ENCODE measurements around the gene HLCS. TPM values are rescaled to one million over a fixed set of nuclear protein-coding genes. Genes with fewer than 3 reads are reported as not detected.

HLCS gene
- total and polyA plus RNA-seq, 10 of the 15 experiments (the other 5 are each of a cell fraction or from before 2014, with no cell fraction given), result 1.5 to 12.7 (median 9.6) TPM

GRCh38 chr21:36927719-36928117 lies 38.8 kb downstream of the HLCS start:
- no peaks in the 10 kb centered on the region for H3K27me3 ChIP-seq (replicated peaks in 1 of 2; ENCODE audit: control insufficient read depth in 2 of 2, insufficient read depth in 2 of 2, low read length in 1 of 2)
- 11% methylated on average over 4 of the region's 4 CpGs for WGBS (ENCODE audit: insufficient coverage, insufficient replicate concordance, low lambda C conversion rate, missing lambda C conversion rate)
- ATAC-seq (peak; percentile 98), FAIRE-seq (peak; percentile 66), DNase-seq (ENCODE audit: low read depth, low spot score) (peak; percentile 12)
- no peak overlapping the region for H2AFZ ChIP-seq (ENCODE audit: control insufficient read depth, low read depth, low read length)
- no TSS peak for BruUV-seq (replicated peaks)
- peaks cover 0 to 6% of the 10 kb centered on the region in 2 experiments; a peak in 2 of 4 replicates for H3K36me3 ChIP-seq (ENCODE audit: control insufficient read depth in 2 of 2, insufficient read depth in 2 of 2, low read length in 1 of 2)
- H3K79me2 ChIP-seq (ENCODE audit: control insufficient read depth, insufficient read depth, low read length), result no peaks in the 10 kb centered on the region
- TF ChIP-seq SMC3 (IDR thresholded peaks at IDR 0.05; ENCODE audit: borderline replicate concordance, low read length), result peak; percentile 90
- 0 out of 2 replicates have a peak, but pooled peaks have one; percentile 23 for TF ChIP-seq YY1 (IDR thresholded peaks at IDR 0.05; ENCODE audit: low read depth, low read length)
- TF ChIP-seq HDAC6 (IDR thresholded peaks at IDR 0.05; ENCODE audit: unreplicated experiment), result no peak
- peak; percentile 86 to 92 (median 89) for TF ChIP-seq CTCF (IDR thresholded peaks at IDR 0.05 in 2 of 3, conservative IDR thresholded peaks at IDR 0.05 in 1 of 3; ENCODE audit: control insufficient read depth in 2 of 3, extremely low read depth in 1 of 3, insufficient read depth in 1 of 3, low read depth in 3 of 3, low read length in 3 of 3)
- TF ChIP-seq RAD21 (IDR thresholded peaks at IDR 0.05; ENCODE audit: insufficient read depth, low read depth, low read length), result peak; percentile 94
- ChIA-PET SMC1A (ENCODE audit: uncharacterized antibody, unreplicated experiment) (interaction anchor here (0.9 to 1.6 kb wide), 3 partner anchors 297 to 425 kb away, joined by 3 to 7 read pairs (median 7); no protein-coding TSS in a partner anchor), POLR2A (no interaction called here), CTCF (interaction anchor here (0.6 to 5.9 kb wide), 17 partner anchors 8 to 785 kb away, joined by 3 to 47 read pairs (median 3); no protein-coding TSS in a partner anchor), RAD21 (ENCODE audit: unreplicated experiment) (interaction anchor here (0.9 to 1.8 kb wide), 3 partner anchors 297 to 424 kb away, joined by 4 to 6 read pairs (median 6); no protein-coding TSS in a partner anchor)
- intact Hi-C loops (cut with micrococcal nuclease; ENCODE audit: unreplicated experiment), result loop anchor here (1.0 to 10.0 kb wide), 4 partner anchors 297 to 783 kb away; no protein-coding TSS in a partner anchor
- H3K9me3 ChIP-seq (replicated peaks; ENCODE audit: control insufficient read depth, insufficient read depth, low read length), result no peaks in the 10 kb centered on the region
- H3K4me3 ChIP-seq, result no peak overlapping the region
- H3K27ac ChIP-seq (ENCODE audit: control insufficient read depth, insufficient read depth), result no peak overlapping the region
- no peaks in the 10 kb centered on the region for H3K4me1 ChIP-seq (ENCODE audit: control insufficient read depth, insufficient read depth, low read length)
- no peak overlapping the region for H3K4me2 ChIP-seq (ENCODE audit: control insufficient read depth, insufficient read depth)
- no peak overlapping the region for H3K9ac ChIP-seq (ENCODE audit: control insufficient read depth, insufficient read depth, low read length)
- in situ Hi-C loops (cut with MboI), result loop anchor here (5.0 kb wide), 3 partner anchors 295 to 505 kb away; no protein-coding TSS in a partner anchor
- no peaks in the 10 kb centered on the region for H4K20me1 ChIP-seq (ENCODE audit: control insufficient read depth, insufficient read depth)

Data from GM12878 (cell line).